NCI-H2171 treated with DMSO at 0.1 percent for 48 hours (cell line): Measurements from ENCODE around the gene MRPL21.
"Not testable (repeated sequence)": the region's sequence is repeated elsewhere in the genome, so short reads cannot be mapped to it uniquely, and the experiment has no call there.

Experiments
- DNase-seq: peaks from one replicate; lab custom pipeline; 2025; lab: John Stamatoyannopoulos, UW

MRPL21 gene

DNA sequence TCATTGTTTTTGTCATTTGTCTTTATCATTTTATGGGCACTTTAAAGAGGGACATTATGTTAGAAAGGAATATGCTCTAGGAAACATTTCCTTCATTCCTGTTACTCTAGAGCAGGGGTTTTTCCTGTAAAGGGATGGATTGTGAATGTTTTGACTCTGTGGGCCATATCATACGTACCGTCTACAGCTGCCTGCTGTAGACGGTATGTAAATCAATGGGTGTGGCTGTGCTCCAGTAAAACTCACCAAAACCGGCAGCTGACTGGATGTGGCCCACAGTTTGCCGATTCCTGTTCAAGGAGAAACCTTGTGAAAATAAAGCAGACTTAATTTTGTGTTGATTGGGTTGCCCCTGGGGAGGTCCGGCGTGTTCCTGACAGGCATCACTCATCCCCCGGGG lies 7.3 kb upstream of the MRPL21 start:
- DNase-seq: no peak

DNA sequence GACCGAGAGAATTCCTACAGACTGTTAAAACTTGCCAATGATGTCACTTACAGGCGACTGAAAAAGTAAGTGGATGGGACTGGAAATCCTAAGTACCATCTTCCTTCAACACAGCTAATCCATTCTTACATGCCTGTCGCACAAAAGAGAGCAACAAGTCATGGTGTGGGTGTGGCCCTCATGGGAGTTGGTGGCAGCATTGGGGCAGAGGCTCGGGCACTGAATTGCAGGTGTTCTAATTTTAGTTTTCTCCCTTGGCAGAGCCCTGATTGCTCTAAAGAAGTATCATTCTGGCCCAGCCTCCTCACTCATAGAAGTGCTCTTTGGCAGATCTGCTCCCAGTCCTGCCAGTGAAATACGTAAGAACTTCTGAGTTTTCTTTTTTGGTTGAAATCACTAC lies 4.6 kb upstream of the MRPL21 start:
- no peak for DNase-seq

GRCh38 chr11:68905421-68906360 lies 2.1 kb upstream of the MRPL21 start:
- peak; percentile 35 for DNase-seq

DNA sequence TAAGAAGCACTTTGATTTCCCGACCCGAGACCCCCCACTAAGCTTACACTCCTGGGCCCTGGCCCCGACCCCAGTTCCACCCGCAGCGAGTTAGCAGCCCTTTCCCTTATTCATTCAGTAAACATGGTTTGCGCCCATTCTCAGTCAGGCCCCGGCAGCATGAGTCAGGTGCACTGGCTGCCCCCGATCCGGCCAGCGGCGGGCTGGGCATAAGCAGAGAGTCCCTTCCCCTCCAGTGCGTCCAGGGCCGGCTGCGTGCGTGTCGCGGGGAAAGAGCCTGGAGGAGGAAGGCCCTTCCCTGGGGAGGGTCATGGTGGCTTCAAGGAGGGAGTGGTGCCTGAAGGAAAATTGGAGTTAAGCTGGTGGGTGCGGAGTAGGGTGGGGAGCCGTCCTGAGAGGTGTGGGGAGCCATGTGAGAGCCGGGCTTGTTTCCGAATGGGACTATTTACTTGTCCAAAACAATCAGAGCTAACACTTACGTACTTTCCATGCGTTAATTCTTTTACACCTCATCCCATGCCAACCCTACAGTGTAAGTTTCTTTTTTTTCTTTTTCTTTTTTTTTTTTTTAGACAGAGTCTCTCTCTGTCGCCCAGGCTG lies 716 bp upstream of the MRPL21 start:
- peak; percentile 26 for DNase-seq

- DNase-seq: no peak
Measured at GRCh38 chr11:68900835-68901381, 2.7 kb downstream of the MRPL21 start.

DNA sequence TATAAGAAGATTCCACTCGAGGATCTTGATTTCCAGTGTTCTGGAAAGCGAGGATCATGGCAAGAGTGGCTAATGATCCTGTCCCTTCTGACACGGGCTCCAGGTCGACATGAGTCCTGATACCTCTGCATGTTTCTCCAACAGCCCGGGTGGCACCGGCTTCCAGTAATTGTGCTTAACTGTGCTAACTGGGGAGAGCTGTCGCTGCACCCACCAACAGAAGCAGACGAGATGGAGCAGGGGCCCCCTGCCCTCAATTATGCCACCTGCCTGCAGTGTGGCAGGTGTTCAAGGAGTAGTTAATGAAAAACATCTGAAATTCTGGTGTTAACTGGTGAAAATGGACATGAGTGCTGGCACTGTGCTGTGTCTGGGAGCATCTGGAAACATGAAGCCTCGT lies 6.2 kb downstream of the MRPL21 start:
- DNase-seq: no peak

DNA sequence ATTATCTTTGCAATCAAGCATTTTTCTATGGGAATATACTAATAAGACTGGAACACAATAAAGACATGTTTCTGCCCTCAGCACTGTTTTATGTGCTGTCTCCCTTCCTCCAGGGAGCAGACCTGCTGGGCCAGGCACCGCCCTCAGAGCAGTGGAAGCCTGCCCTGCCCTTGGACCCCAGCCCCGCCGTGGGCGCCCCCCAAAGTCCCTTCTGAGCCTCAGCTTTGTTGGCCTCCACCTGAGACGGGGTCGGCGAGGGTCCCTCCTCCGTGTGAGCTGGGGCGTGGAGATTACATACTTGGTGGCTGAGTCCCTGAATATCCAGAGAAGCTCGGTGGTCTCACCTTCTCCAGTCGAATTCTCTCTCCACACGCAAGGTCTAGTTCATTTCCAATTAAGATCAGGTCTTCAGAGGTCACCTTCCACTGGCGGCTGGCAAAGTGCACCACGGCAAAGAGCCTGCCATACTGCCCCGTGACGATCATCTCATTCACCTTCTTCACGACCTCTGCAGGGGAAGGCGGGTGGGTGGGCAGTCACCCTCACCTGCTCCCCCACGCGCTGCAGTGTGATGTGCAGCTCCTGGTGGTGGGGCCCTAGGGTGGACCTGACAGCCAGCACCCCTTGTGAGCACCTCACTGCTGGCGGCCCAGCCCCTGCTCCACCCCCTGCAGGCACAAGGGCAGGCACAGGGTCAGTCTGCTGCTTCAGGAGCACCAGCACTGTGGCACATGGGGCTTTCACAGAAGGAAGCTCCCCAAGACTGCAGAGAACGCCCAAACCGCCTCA lies 7.3 kb downstream of the MRPL21 start:
- DNase-seq: no peak

DNA sequence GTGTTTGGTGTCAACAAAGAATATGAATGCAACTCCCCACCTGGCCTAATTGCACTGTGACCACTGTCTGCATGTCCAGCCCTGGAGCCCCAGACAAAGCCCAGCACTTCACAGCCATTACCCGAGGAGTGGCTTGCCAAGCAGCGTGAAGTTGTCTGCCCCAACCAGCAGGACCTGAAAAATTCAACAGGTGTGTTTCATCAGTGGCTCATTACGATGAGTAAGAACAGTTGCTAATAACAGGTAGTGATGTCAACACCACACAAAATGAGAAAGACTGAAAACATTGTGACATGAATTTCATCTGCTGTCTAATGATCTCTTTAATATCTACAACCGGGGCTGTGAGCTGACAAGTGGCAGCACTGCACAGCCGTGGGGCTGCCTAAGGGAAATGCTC lies 10.3 kb downstream of the MRPL21 start:
- DNase-seq: no peak

DNA sequence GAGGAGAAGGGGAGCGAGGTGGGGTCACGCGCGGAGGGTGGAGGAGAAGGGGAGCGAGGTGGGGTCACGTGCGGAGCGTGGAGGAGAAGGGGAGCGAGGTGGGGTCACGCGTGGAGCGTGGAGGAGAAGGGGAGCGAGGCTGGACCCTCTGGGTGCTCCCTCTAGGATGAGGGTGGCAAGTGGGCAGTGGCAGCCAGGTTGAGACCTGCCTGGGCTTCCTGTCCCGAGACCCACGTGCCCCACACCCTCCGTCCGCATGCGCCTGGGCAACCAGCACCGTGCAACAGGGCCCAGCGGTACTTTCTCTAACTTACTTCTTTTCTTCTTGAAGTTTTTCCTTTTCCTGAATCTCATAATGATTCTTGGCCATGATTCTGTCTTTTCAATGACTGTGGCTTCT lies 11.1 kb downstream of the MRPL21 start:
- DNase-seq: no peak

GRCh38 chr11:68891351-68891948 lies 12.2 kb downstream of the MRPL21 start:
- no peak for DNase-seq

GRCh38 chr11:68890490-68891231 lies 13.0 kb downstream of the MRPL21 start:
- peak; percentile 53 for DNase-seq

DNA sequence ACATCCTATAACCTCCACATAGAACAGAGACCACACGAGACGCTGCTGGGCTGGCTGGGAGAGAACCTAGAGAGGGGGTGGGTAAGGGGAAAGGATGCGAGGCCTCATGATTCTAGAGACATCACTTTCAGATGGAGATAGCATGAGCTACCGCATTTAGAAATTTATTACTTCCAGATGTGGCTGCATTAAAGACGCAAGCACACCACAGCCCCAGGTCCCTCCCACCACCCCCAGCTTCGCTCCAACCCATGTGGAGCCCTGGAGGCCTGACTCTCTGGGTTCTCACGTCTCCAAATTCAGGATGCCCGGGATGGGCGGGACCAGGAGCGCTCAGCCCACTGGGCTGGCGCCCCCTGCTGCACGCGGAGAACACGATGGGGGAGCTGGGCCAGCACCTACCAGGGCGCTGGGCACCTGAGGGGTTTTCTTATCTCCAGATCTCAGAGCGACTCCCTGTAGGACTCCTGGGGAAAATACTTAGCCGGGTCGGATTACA lies 13.6 kb downstream of the MRPL21 start:
- DNase-seq: no peak

- DNase-seq: not testable (repeated sequence)
Measured at GRCh38 chr11:68884827-68885226, 18.8 kb downstream of the MRPL21 start.

- DNase-seq: no peak
Measured at GRCh38 chr11:68882391-68882790, 21.2 kb downstream of the MRPL21 start.

DNA sequence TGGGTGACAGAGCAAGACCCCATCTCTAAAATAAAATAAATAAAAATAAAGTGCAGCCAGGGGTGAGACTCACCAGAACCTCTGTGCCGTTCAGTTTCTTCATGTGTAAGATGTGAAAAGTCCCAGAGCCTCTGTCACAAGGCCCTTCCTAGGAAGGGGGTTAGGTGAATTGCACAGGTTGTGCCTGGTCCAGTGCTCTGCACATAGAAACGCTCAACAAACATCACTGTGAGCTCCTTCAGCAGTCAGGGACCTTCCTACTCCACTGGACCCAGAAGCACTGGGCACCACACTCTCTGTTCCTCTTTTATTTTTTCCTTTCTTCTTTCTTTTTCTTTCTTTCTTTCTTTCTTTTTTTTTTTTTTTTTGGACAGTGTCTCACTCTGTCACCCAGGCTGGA lies 22.3 kb downstream of the MRPL21 start:
- DNase-seq: no peak

GRCh38 chr11:68880851-68881250 lies 22.8 kb downstream of the MRPL21 start:
- DNase-seq: no peak

- no peak for DNase-seq
Measured at GRCh38 chr11:68878022-68878421, 25.6 kb downstream of the MRPL21 start.

GRCh38 chr11:68872216-68873003 lies 31.2 kb downstream of the MRPL21 start:
- no peak for DNase-seq

DNA sequence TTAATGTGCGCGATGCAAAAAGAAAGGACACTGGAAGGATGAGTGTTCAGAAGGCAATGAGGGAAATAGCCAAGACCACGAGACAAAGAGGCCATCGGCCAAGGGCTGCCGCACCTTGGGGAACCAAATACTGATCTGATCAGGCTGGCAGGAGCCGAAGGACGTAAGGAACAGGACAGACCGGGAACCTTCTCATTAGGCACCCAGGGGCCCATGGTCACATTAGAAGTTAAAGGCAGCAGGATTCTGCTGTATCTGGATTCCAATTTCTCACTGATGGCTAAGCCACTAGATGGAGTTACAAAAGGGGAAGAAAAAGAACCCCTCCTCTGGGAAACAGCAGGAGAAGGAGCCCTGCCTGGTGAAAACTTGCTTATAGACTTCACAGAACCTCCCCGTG lies 33.2 kb downstream of the MRPL21 start:
- no peak for DNase-seq

- no peak for DNase-seq
Measured at GRCh38 chr11:68868221-68868835, 35.3 kb downstream of the MRPL21 start.
